ENCODE data around the gene SASH1.

DNA sequence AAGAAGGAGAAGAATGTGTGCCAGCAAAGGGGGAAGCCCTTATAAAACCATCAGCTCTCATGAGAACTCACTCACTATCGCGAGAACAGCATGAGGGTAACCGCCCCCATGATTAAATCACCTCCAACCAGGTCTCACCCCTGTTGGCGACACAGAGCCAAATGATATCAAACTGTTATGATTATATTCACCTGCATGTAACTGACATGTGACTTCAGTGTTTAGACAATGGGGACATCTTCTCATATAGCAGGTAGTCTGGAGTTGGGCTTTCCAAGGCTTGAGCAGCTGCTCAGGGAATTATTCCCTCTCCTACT, 115.2 kb downstream of the SASH1 start:
- TF ChIP-seq SP1 (CRISPR knock-in tag; conservative IDR thresholded peaks at IDR 0.05) (no peak), JUN (CRISPR knock-in tag; IDR thresholded peaks at IDR 0.05) (no peak)
- TF ChIP-seq, protein P1, sequence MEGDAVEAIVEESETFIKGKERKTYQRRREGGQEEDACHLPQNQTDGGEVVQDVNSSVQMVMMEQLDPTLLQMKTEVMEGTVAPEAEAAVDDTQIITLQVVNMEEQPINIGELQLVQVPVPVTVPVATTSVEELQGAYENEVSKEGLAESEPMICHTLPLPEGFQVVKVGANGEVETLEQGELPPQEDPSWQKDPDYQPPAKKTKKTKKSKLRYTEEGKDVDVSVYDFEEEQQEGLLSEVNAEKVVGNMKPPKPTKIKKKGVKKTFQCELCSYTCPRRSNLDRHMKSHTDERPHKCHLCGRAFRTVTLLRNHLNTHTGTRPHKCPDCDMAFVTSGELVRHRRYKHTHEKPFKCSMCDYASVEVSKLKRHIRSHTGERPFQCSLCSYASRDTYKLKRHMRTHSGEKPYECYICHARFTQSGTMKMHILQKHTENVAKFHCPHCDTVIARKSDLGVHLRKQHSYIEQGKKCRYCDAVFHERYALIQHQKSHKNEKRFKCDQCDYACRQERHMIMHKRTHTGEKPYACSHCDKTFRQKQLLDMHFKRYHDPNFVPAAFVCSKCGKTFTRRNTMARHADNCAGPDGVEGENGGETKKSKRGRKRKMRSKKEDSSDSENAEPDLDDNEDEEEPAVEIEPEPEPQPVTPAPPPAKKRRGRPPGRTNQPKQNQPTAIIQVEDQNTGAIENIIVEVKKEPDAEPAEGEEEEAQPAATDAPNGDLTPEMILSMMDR (IDR thresholded peaks at IDR 0.05): no peak
- TF ChIP-seq, protein P2, sequence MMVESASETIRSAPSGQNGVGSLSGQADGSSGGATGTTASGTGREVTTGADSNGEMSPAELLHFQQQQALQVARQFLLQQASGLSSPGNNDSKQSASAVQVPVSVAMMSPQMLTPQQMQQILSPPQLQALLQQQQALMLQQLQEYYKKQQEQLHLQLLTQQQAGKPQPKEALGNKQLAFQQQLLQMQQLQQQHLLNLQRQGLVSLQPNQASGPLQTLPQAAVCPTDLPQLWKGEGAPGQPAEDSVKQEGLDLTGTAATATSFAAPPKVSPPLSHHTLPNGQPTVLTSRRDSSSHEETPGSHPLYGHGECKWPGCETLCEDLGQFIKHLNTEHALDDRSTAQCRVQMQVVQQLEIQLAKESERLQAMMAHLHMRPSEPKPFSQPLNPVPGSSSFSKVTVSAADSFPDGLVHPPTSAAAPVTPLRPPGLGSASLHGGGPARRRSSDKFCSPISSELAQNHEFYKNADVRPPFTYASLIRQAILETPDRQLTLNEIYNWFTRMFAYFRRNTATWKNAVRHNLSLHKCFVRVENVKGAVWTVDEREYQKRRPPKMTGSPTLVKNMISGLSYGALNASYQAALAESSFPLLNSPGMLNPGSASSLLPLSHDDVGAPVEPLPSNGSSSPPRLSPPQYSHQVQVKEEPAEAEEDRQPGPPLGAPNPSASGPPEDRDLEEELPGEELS (CRISPR knock-in tag; IDR thresholded peaks at IDR 0.05): no peak

Measured in WTC11 (cell line).